HuH-7 (cell line): ENCODE results near the gene DACH1.

ENCODE experiments used
- DNase-seq: peaks from one replicate; pipeline ENCODE4 v3.0.0; 2011; ENCODE audit warnings: low spot score

DACH1 gene

GRCh38 chr13:71489041-71489440 lies 378.0 kb downstream of the DACH1 start:
- DNase-seq, result no peak

- DNase-seq, result no peak
These were observed 378.8 kb downstream of the DACH1 start for GRCh38 chr13:71488201-71488600.

GRCh38 chr13:71485913-71486312 lies 381.1 kb downstream of the DACH1 start:
- no peak for DNase-seq

- DNase-seq, result no peak
These were observed 383.3 kb downstream of the DACH1 start for GRCh38 chr13:71483733-71484132.

- DNase-seq, result no peak
These were observed 385.5 kb downstream of the DACH1 start for GRCh38 chr13:71481501-71481900.

- DNase-seq, result no peak
These were observed 386.0 kb downstream of the DACH1 start for GRCh38 chr13:71481046-71481445.

GRCh38 chr13:71477735-71478134 lies 389.3 kb downstream of the DACH1 start:
- DNase-seq, result no peak

GRCh38 chr13:71474936-71475335 lies 392.1 kb downstream of the DACH1 start:
- DNase-seq, result no peak

GRCh38 chr13:71469626-71470025 lies 397.4 kb downstream of the DACH1 start:
- DNase-seq, result no peak

- DNase-seq, result no peak
These were observed 402.3 kb downstream of the DACH1 start for GRCh38 chr13:71464686-71465085.

GRCh38 chr13:71461892-71462291 lies 405.1 kb downstream of the DACH1 start:
- no peak for DNase-seq

GRCh38 chr13:71460211-71460610 lies 406.8 kb downstream of the DACH1 start:
- no peak for DNase-seq

GRCh38 chr13:71459708-71460107 lies 407.3 kb downstream of the DACH1 start:
- DNase-seq, result no peak

- DNase-seq, result no peak
These were observed 409.4 kb downstream of the DACH1 start for GRCh38 chr13:71457645-71458044.

GRCh38 chr13:71456136-71456535 lies 410.9 kb downstream of the DACH1 start:
- DNase-seq, result no peak

- no peak for DNase-seq
These were observed 412.5 kb downstream of the DACH1 start for GRCh38 chr13:71454509-71454908.

GRCh38 chr13:71448080-71448630 lies 418.8 kb downstream of the DACH1 start:
- DNase-seq, result no peak

GRCh38 chr13:71437704-71438103 lies 429.3 kb downstream of the DACH1 start:
- no peak for DNase-seq

GRCh38 chr13:71430681-71431080 lies 436.3 kb downstream of the DACH1 start:
- DNase-seq, result no peak

GRCh38 chr13:71417205-71417604 lies 449.8 kb downstream of the DACH1 start:
- no peak for DNase-seq

GRCh38 chr13:71412231-71412630 lies 454.8 kb downstream of the DACH1 start:
- DNase-seq, result no peak

- no peak for DNase-seq
These were observed 458.6 kb downstream of the DACH1 start for GRCh38 chr13:71408416-71408815.

GRCh38 chr13:71399631-71400215 lies 467.3 kb downstream of the DACH1 start:
- no peak for DNase-seq

- DNase-seq, result no peak
These were observed 470.9 kb downstream of the DACH1 start for GRCh38 chr13:71396149-71396548.
